Kidney tubule cell (primary cell): Measurements from ENCODE around the gene TSGA10.
"Not testable (repeated sequence)": the region's sequence is repeated elsewhere in the genome, so short reads cannot be mapped to it uniquely, and the experiment has no call there.

Experiments
- DNase-seq: peaks from one replicate; pipeline ENCODE4 v3.0.0-alpha.2; 2018; ENCODE audit warnings: low spot score

Gene TSGA10

DNA sequence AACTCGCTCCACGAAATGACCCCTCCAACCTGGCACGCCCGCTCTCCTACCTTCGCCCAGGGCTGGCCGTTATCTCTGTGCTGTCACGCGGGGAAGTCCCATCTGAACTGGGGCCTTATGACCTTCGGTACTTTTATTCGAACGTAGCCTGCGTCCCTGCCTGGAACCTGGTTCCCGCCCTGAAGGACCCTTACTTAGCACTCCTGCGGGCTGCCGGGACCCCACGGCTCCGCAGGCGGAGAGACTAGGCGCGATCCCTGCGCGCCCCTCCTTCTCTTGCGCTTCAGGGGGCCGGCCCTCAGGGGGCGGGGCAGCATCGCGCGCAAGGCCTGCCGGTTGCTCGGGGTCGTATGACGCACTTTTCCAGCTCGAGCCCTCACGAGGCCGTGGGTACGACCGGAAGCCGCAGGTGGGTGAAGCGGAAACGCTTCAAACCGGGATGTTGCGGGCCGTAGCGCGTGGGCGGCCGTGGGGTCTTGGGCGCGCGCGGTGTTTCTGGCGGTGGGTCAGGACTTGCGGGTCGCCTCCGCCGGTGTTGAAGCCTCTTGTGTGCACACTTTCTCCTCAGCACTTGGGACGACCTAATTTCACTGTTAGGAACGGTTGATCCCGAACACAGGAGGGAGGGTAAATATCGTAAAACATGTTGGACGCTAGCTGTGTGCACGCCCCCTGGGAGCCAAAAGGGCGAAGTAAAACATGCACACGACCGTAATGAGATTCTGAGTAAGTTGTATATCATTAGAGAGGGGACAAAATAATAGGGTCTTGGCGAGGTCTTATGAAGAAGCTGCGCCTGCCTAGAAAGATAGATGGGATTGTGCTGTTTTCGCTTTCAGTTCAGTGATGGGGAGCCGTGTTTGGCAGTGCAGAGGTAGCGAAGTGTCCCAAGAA, at the start of gene TSGA10, which contains the start of gene LIPT1:
Gene TSGA10 (minus strand): TSS at position 300 of the 894 bp plus-strand sequence. CDS start 45,503 bp downstream, outside the sequence.
Gene LIPT1 (plus strand): TSS at position 325 of the 894 bp plus-strand sequence. CDS start 6,991 bp downstream, outside the sequence.
- DNase-seq, result peak; percentile 93

DNA sequence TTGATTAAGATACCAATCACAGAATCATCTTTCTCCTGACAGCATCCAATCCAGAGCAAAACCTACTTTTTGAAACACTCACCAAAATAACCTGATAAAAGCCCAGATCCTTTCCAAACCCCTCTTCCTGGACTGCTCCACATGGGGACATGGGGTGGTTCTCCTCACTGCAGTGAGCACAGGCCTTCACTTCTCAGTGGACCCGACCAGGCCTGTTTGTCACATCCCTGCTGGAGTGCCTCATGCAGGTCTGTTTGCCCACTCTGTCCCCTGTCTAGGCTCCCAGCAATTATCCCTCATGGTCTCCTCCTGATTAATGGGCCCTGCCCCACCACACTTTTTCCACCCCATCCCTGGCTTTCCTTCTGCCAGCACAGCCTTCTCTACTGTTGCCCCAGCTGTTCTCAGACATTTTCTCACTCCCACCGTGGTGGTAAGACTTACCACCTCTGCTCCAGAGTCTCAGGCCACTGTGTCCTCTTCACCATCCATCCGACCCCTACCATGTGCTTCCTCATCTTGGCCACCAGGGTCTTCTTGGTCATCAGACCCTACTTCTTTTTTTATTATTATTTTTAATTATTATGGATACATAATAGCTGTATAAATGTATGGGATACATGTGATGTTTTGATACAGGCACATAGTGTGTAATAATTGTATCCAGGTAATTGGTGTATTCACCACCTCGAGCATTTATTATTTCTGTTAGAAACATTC, 47.4 kb upstream of the TSGA10 start:
- DNase-seq, result no peak

DNA sequence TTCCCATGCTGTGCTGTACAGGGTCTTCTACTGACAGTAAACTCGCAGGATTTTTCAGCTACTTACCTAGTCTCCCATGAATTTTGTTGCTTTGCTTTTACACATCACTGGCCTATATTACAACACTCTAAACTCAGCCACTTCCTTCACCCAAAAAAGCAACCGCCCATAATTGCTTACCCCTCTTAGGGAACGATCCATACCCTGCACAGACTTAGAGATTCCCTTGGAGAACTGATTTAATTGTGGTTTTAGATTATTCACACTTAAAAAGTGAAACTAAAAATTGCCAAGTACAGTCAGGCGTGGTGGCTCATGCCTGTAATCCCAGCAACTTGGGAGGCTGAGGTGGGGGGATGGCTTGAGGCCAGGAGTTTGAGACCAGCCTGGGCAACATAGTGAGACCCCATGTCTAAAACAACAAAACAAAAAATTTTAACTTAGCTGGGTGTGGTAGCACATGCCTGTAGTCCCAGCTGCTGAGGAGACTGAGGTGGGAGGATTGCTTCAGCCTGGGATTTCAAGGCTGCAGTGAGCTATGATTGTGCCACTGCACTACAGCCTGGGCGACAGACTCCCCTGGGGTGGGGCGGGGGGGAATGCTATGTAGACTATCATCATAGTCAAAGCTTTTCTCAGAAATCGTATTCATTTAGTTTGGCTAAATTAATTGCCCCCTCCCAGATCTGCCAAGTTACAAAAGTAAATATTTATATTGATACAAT, 45.5 kb upstream of the TSGA10 start:
- no peak for DNase-seq

GRCh38 chr2:99198103-99198841, 43.5 kb upstream of the TSGA10 start:
- DNase-seq, result no peak

DNA sequence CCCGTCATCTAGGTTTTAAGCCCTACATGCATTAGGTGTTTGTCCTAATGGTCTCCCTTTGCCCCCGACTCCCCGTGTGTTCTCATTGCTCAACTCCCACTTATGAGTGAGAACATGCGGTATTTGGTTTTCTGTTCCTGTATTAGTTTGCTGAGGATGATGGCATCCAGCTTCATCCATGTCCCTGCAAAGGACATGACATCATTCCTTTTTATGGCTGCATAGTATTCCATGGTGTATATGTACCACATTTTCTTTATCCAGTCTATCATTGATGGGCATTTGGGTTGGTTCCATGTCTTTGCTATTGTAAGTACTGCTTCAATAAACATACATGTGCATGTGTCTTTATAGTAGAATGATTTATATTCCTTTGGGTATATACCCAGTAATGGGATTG, 37.6 kb upstream of the TSGA10 start:
- DNase-seq, result not testable (repeated sequence)

GRCh38 chr2:99190548-99190947, 35.8 kb upstream of the TSGA10 start:
- DNase-seq, result no peak

DNA sequence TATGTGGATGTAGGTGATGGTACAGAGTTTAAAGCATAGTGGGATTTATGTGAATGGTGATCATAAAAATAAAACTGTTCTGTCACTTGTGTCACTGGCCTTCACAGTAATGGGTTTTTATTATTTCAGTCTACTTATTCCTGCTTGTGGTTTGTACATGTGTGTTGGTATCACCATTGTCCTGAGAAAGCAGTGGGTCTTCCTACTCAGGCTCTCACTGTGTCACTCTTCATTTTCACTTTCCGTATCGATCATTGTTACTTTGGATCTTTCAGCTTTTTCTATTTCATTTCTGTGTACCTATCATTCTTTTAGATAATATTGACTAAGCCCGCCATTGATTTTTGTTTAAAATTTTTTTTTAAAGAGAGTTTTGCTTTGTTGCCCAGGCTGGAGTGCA, 33.6 kb upstream of the TSGA10 start:
- DNase-seq, result no peak

DNA sequence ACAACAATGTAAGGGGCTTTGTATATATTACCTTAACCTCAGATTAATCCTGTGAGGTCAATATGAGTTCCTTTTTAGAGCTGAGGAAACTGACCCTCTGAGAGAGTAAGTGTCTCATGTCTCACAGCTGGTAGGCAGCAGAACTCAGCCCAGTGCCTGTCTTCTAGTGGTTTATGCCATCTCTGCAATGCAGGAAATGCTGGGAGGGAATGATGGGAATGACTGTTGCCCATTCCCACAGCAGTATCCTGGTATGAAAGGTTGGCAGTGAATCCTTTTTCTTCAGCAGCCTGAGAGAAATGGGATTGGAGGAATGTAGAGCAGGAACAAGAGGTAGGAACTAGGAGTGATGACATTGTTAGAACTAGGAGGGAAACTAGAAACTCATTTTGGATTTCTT, 32.3 kb upstream of the TSGA10 start:
- peak; percentile 10 for DNase-seq

- DNase-seq, result no peak
Observed at GRCh38 chr2:99184811-99185210, 30.1 kb upstream of the TSGA10 start.

DNA sequence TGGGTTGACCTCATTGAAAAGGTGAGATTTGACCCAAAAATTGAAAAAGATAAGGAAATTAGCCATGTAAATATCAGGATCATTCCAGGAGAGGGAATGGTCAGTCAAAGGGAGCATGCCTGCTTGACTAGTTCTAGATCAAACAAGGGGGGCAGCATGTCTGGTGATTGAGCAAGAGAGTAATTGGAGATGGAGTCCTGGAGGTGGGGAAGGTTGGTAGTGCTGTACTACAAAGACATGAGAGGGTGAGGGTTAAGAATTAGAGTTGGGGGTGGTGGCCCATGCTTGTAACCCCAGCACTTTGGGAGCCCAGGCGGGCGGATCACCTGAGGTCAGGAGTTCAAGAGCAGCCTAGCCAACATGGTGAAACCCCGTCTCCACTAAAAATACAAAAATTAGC, 28.3 kb upstream of the TSGA10 start:
- no peak for DNase-seq

DNA sequence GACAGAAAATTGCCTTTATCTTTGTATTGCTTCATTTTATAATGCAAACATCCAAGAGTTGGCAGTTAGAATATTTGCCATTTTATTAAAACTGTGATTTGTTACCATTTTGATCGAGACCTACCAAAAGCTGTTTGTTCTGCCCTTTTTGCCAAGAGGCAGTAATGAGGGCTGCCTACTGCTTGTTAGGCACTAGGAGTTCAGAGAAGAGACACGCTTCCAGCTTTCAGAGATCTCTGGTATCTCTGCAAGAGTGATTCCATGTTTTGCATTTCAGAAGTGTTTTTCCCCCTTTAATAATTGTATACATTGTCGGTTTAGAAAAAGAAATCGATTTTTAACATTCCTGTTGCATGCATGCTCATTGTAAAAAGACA, 26.9 kb upstream of the TSGA10 start:
- DNase-seq, result peak; percentile 26

GRCh38 chr2:99180755-99181623, 26.2 kb upstream of the TSGA10 start, which contains the start of the genes MITD1 and MRPL30:
MITD1 (minus strand) TSS chr2:99181058; CDS start chr2:99180981, 77 bp downstream.
MRPL30 (plus strand) TSS chr2:99181184; CDS start chr2:99186204, 5,020 bp downstream.
- DNase-seq, result peak; percentile 96

DNA sequence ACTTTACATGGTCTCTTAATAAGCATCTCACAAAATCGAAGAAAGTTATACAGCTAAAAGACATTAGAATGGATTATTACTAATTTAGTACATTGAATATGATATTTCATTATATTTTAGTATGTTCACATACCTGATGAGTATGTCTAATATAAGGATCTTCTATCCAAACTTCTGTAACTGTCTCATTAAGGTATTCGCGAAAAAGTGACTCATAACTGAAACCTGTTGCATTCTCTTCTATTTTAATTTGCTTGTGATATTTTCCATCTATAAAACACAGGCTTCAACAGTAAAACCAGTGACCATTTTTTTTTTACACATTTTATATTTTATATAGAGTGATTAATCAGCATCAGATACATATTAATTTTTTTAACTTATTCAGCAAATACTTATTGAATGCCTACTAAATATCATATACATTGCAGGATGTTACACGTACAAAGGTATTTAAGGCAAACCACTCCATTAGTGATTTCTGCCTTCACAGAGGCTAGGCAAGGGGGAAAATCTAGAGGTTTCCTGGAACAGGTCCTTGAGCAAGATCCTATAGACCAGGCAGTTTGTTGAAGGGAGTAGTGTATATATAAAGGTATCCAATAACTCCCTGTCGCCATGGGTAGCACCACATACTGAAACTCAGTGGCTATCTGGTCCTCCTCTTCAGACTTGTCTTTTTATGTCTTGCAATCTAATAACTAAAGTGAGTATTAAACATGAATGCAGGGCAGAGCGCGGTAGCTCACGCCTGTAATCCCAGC, 16.8 kb upstream of the TSGA10 start:
- DNase-seq, result no peak

GRCh38 chr2:99169534-99169933, 14.8 kb upstream of the TSGA10 start:
- no peak for DNase-seq

DNA sequence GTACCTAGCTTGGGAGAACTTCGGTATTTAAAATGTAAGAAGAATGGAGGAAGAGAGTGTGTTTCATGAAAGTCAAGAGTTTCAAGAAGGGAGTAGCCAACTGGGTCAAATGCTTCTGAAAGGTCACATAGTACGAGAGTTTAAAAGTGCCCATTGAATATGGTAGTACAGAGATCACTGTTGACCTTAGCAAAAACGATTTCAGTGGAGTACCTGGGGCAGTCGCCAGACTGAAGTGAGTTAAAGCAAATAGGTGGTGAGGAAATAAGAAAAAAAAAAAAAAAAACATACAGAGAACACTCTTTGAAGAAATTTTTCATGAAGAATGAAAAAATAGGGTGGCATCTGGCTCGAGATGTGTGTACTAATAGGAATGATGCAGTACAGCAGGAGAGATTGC, 11.5 kb upstream of the TSGA10 start:
- no peak for DNase-seq

- peak; percentile 68 for DNase-seq
Observed at GRCh38 chr2:99159594-99159993, 4.9 kb upstream of the TSGA10 start.

- no peak for DNase-seq
Observed at GRCh38 chr2:99158599-99158998, 3.9 kb upstream of the TSGA10 start.

- DNase-seq, result no peak
Observed at GRCh38 chr2:99156891-99157290, 2.1 kb upstream of the TSGA10 start.

DNA sequence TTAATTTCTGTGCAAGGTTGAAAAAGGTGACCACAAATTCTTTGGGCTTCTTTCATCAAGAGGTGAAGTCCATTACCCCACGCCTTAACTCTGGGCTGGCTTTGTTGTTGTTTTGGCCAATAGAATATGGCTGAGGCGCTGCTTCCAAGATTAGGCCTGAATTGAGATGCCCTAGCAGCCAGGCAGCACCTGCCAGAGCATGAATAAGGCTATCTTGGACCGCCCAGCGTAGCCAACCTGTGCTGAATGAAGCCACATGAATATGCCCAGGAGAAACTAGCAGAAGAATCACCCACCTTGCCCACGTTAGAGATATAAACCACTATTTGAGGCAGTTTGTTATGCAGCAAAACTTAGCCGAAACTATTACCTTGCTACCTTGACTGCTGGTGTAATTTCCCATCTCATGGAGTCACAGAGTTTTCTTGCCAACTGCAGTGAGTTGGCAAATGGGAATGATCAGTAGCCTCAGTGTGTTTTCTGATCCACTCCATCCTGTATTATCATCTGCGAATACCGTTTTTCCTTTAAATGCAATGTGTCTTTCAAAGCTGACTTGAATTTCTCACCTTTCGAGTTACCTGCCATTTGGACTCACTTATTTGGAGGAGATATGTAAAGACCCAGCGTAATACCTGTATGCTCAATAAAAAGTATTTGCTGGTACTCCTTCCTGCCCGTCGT, 679 bp downstream of the TSGA10 start:
- DNase-seq, result peak; percentile 10
